HG02973 (cell line): ENCODE data around the gene MRPL4.
A peak's percentile ranks its signal among the peaks of the same experiment; 100 is the strongest.
"Not testable (repeated sequence)": the region's sequence is repeated elsewhere in the genome, so short reads cannot be mapped to it uniquely, and the experiment has no call there.

Experiments used
- ATAC-seq: cut with Tn5 transposase; IDR thresholded peaks from one replicate; pipeline ENCODE4 v1.9.1; 2021; ENCODE audit warnings: moderate library complexity; ENCODE audit not compliant: unreplicated experiment

Gene MRPL4

DNA sequence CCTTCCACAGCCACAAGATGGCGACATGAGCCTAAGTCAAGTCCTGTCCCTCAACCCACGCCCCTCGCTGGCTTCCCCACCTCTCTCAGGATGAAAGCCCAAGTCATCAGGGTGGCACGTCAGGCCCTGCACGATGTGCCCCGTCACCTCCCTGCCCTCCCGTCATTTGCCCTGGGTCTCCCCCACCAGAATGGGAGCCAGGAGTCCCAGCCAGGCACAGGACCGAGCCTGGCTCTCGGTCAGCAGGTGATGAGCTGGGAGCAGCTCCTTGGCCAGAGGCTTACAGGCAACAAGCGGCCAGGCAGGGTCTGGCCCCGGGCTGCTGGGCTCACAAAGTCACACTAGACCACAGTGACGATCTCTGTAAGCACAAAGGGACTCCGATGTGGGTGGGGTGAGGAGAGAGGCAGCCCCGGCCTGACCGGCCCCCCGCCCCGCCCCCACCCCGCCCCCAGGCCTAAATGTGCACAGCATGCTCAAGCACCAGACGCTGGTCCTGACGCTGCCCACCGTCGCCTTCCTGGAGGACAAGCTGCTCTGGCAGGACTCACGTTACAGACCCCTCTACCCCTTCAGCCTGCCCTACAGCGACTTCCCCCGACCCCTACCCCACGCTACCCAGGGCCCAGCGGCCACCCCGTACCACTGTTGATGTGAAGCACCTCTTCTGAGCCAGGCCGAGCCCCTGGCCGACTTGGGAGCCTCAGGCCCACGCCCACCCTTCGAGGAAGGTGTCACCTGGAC is 7.3 kb downstream of the MRPL4 start:
- no peak for ATAC-seq

DNA sequence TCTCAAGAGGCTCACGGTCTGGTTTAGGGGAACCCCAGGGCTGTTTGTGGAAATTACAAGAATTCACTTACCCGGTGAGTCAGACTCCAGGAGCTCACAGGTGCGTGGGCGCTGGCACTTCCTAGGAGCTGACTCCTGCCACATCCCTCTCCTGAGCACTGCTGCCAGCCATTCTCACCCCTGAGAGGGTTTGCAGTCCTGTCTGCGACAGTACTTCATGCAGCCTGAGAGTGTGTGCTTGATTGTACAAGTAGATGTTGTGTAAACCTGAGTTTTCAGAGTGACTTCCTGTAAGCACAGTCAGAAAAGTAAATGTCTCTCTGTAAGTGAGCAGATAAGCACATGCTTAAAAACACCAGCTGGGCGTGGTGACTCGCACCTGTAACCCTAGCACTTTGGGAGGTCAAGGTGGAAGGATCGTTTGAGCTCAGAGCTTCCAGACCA is 8.1 kb downstream of the MRPL4 start:
- no peak for ATAC-seq

DNA sequence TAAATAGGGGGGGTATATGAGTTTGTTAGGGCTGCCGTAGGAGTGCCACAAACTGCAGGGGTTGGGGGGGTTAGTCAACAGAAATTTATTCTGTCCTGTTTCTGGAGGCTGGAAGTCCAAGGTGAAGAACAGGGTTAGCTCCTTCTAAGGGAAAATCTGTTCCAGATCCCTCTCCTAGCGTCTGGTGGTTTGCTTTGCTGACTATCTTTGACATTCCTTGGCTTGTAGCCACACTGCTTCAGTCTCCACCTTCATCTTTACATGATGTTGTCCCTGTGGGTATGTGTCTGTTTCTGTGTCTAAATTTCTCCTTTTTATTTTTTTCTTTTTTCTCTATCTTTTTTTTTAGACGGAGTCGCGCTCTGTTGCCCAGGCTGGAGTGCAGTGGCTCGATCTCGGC is 10.8 kb downstream of the MRPL4 start:
- ATAC-seq = no peak

DNA sequence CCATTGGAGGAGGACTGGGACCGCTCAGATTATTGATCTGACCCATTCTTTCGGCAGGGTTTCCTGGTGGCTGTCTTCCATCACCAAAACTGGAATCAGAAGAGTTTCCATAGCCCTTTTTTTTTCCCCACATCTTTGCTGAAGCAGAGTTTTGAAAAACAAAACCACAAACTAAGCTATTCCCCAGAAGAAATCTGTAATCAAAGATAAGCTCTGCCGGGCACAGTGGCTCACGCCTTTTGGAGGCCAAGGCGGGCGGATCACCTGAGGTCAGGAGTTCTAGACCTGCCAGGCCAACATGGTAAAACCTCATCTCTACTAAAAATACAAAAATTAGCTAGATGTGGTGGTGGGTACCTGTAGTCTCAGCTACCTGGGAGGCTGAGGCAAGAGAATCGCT is 14.7 kb downstream of the MRPL4 start:
- no peak for ATAC-seq

DNA sequence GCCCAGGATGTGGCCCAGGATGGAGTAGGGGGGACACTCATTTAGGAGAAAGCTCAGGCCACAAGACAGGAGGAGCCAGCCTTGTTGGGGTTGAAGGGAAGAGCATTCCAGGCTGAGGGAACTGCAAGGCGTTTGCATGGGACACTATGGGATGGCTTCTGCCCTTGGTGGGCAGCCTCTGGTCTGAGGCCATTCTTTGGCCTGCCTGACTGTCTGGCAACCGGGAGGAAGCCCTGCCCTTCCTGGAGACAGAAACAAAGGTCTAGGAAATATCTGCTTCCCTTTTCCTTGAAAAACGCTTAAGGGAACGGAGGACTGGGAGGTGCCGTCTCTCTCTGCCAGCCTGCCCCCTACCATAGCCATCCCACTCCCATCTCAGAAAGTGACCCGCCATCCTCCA is 16.1 kb downstream of the MRPL4 start:
- no peak for ATAC-seq

DNA sequence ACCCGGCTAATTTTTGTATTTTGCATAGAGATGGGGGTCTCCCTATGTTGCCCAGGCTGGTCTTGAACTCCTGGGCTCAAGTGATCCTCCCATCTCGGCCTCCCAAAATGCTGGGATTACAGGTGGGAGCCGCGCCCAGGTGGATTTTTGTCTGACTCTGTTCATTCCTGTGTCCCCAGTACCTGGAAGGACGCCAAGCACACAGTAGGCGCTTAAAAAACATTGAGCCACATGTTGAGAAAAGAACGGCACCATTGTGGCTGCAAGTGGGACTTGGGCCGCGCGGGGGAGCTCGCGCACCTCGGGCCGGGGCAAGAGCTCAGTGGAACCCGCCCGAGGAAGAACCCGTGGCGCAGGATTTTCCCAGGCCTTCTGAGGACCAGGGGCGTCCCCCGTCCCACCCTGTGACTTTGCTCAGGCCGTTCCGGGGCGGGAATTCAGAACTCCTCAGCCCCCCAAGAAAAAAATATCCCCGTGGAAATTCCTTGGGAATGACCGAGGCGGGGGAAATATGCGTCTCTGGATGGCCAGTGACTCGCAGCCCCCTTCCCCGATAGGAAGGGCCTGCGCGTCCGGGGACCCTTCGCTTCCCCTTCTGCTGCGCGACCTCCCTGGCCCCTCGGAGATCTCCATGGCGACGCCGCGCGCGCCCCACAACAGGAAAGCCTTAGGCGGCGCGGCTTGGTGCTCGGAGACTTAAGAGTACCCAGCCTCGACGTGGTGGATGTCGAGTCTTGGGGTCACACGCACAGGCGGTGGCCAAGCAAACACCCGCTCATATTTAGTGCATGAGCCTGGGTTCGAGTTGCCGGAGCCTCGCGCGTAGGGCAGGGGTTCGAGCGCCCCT is 17.5 kb downstream of the MRPL4 start:
- ATAC-seq = peak; percentile 34

DNA sequence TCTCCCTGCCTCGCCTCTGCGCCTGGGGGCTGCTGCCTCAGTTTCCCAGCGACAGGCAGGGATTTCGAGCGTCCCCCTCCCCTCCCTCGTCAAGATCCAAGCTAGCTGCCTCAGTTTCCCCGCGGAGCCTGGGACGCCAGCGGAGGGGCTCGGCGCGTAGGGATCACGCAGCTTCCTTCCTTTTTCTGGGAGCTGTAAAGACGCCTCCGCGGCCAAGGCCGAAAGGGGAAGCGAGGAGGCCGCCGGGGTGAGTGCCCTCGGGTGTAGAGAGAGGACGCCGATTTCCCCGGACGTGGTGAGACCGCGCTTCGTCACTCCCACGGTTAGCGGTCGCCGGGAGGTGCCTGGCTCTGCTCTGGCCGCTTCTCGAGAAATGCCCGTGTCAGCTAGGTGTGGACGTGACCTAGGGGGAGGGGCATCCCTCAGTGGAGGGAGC is 18.2 kb downstream of the MRPL4 start:
- ATAC-seq = peak; percentile 39

DNA sequence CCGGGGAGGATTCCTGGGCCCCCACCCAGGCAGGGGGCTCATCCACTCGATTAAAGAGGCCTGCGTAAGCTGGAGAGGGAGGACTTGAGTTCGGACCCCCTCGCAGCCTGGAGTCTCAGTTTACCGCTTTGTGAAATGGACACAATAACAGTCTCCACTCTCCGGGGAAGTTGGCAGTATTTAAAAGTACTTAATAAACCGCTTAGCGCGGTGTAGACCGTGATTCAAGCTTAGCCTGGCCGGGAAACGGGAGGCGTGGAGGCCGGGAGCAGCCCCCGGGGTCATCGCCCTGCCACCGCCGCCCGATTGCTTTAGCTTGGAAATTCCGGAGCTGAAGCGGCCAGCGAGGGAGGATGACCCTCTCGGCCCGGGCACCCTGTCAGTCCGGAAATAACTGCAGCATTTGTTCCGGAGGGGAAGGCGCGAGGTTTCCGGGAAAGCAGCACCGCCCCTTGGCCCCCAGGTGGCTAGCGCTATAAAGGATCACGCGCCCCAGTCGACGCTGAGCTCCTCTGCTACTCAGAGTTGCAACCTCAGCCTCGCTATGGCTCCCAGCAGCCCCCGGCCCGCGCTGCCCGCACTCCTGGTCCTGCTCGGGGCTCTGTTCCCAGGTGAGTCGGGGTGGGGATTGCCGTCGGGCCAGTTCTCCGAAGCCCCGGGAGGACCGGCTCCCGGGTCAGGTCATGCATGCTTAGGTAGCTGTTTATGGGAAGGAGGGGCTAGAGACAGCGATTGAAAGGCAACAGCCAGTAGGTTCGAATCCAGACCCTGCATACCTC is 18.8 kb downstream of the MRPL4 start, which contains the start of gene ICAM1:
TSS of gene ICAM1 (plus strand) at position 505 of the 779 bp plus-strand sequence. CDS start at position 545, 40 bp downstream.
- ATAC-seq = peak; percentile 32

DNA sequence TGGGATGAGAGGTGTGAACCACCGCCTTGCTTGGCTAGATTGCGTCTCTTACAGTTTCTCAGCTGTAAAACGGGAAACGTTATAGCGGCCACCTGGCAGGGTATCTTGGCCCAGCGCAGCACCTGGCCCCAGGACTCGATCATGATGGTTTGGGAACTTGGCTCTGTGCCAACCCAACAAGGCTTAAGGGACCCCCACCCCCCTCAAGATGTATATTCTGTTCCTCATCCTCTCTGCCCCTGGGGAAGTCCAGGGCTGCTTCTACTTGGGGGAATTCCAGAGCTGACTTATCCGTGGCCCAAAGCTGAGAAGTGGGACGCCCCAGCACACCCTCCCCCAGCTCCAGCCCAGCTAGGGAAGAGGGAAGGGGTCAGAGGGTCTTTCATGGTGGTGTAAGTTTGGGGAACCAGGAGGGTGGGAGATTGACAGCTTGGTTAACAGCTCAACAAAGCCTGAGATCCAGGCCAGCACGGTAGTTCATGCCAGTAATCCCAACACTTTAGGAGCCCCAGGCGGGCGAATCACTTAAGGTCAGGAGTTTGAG is 19.6 kb downstream of the MRPL4 start:
- peak; percentile 39 for ATAC-seq

DNA sequence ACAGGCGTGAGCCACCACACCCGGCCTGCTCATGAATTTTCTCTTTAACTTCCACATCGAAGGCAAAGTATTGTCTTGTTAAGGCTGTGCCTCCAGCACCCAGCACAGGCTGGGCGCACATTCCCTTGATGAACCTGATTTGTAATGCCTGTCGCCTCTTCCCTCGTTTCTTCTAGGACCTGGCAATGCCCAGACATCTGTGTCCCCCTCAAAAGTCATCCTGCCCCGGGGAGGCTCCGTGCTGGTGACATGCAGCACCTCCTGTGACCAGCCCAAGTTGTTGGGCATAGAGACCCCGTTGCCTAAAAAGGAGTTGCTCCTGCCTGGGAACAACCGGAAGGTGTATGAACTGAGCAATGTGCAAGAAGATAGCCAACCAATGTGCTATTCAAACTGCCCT is 22.6 kb downstream of the MRPL4 start:
- ATAC-seq = no peak

DNA sequence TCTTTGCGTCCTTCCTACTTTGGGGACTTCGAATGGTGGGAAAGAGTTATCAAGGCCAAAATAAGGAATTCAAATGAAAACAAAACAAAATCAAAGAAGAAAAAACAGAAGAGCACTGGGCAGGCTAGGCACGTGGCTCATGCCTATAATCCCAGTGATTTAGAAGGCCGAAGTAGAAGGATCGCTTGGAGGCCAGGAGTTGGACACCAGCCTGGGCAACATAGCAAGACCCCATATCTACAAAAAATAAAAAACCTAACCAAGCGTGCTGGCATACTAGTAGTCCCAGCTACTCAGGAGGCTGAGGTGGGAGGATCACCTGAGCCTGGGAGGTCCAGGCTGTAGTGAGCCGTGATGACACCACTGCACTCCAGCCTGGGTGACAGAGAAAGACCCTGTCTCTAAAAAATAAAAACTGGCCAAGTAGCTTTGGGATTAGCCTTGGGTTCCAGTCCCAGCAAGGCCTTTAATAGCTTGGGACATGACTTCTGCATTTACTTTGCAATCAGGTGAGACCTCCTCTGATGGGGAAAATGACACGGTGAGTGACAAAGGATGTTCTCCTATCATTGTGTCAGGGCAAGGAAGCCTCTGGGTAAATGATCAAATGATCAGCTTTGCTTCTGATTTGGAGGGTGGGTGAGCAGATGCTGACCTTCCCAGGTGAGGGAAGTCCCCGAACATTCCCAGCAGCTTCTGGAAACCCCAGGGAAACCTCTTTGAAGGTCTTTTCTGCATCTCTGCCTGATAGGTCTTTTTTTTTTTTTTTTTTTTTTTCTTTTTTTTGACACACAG is 26.0 kb downstream of the MRPL4 start:
- no peak for ATAC-seq

DNA sequence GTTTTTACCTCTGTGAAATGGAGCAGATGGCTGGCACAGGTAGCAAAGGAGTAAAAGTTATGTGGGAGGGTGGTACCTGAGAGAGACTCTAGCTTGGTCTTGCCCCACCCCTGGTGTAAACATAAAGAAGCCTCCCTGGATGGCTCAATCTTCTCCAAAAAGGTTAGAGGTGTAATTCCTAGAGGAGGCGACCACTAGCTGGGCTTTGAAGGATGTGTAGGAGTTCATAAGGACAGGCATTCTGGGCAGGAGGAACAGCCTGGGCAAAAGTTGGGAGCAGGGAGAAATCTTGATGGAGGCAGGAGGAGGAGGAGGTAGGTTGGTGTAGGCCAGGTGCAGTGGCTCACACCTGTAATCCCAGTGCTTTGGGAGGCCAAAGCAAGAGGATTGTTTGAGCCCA is 26.9 kb downstream of the MRPL4 start:
- ATAC-seq = no peak

DNA sequence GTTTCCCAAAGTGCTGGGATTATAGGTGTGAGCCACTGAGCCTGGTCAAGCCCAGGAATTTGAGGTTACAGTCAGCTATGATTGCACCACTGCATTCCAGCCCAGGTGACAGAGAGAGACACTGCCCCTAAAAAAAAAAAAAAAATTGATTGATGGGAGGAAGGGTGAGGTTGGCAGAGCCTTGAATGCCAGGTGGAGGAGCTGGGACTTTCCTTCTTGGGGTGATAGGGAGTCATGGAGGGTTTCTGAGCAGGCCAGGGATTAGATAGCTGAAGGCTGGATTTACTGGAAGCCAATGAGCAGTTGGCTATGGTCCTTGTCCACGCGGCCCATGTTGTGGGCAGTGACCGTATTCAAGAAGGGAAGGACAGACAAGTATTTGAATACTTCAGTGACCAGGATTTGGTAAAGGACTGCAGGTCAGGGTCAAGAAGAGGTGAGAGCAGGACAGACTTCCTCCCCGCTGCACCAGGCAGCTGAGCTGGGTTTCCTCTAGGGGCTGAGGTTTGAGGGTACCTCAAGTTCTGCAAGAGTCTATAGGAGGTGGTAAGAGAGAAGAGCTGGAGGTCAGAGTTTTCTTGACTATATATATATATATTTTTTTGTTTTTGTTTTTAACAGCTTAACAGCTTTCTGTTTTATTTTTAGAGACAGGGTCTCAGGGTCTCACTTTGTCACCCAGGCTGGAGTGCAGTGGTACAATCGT is 27.9 kb downstream of the MRPL4 start:
- no peak for ATAC-seq

DNA sequence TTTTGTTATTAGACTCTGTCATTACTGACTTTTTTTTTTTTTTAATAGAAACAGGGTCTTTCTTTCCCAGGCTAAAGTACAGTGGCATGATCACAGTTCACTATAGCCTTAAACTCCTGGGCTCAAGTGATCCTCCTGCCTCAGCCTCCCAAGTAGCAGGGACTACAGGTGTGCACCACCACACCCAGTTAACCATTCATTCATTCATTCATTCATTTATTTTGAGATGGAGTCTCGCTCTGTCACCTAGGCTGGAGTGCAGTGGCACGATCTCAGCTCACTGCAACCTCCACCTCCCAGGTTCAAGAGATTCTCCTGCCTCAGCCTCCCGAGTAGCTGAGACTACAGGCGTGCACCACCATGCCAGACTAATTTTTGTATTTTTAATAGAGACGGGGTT is 30.0 kb downstream of the MRPL4 start:
- not testable (repeated sequence) for ATAC-seq

DNA sequence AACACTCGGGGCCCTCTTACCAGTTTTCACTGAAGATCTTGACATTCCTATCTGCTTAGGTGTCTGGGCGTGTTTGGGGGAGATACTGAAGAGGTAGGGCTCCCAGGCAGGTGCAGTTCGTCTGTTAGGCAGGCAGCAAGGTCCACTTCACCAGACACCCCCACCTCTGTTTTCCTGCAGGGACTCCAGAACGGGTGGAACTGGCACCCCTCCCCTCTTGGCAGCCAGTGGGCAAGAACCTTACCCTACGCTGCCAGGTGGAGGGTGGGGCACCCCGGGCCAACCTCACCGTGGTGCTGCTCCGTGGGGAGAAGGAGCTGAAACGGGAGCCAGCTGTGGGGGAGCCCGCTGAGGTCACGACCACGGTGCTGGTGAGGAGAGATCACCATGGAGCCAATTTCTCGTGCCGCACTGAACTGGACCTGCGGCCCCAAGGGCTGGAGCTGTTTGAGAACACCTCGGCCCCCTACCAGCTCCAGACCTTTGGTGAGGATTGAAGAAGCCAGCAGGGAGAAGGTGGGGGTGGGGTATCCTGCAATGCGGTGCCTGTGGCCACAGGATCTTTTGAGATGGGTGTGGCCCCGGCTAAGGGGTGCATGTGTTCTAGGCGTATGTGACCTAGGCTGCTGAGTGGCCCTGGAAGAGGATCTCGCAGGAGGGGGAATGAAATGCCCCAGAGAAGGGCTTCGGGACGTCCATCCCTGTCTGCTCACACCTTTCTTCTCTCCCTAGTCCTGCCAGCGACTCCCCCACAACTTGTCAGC is 31.5 kb downstream of the MRPL4 start:
- no peak for ATAC-seq

DNA sequence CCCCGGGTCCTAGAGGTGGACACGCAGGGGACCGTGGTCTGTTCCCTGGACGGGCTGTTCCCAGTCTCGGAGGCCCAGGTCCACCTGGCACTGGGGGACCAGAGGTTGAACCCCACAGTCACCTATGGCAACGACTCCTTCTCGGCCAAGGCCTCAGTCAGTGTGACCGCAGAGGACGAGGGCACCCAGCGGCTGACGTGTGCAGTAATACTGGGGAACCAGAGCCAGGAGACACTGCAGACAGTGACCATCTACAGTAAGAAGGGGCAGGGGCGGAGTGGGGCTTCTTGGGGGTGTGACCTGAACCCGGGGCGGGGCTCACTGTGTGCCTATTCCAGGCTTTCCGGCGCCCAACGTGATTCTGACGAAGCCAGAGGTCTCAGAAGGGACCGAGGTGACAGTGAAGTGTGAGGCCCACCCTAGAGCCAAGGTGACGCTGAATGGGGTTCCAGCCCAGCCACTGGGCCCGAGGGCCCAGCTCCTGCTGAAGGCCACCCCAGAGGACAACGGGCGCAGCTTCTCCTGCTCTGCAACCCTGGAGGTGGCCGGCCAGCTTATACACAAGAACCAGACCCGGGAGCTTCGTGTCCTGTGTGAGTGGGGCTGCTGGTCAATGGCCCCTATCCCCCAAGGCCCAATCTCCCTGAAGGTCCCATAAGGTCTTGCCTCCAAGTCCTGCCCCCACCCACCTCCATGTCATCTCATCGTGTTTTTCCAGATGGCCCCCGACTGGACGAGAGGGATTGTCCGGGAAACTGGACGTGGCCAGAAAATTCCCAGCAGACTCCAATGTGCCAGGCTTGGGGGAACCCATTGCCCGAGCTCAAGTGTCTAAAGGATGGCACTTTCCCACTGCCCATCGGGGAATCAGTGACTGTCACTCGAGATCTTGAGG is 32.3 kb downstream of the MRPL4 start:
- ATAC-seq = no peak

DNA sequence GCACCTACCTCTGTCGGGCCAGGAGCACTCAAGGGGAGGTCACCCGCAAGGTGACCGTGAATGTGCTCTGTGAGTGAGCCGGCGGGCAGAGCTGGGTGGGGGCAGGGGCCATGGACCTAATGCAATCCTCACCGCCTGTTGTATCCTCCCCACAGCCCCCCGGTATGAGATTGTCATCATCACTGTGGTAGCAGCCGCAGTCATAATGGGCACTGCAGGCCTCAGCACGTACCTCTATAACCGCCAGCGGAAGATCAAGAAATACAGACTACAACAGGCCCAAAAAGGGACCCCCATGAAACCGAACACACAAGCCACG is 32.9 kb downstream of the MRPL4 start:
- no peak for ATAC-seq

DNA sequence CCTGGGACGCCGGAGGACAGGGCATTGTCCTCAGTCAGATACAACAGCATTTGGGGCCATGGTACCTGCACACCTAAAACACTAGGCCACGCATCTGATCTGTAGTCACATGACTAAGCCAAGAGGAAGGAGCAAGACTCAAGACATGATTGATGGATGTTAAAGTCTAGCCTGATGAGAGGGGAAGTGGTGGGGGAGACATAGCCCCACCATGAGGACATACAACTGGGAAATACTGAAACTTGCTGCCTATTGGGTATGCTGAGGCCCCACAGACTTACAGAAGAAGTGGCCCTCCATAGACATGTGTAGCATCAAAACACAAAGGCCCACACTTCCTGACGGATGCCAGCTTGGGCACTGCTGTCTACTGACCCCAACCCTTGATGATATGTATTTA is 33.4 kb downstream of the MRPL4 start:
- no peak for ATAC-seq
